MM.1S (cell line): ENCODE data around the gene ARMS2.

ENCODE experiments used
- DNase-seq: peaks from one replicate; pipeline ENCODE4 v3.0.0-alpha.2; 2015
- H2AFZ ChIP-seq: fragments of 300-600 bp; sonication (generic); 2 replicates; pipeline ENCODE4 v1.6.0; 2016; ENCODE audit warnings: antibody characterized with exemption, low read length
- H3F3A ChIP-seq: fragments of 300-600 bp; sonication (generic); 2 replicates; pipeline ENCODE4 v1.6.1; 2016; ENCODE audit warnings: mild to moderate bottlenecking, antibody characterized with exemption, low read length, moderate library complexity, mixed read lengths; ENCODE audit not compliant: insufficient read depth
- H3K27ac ChIP-seq: fragments of 300-600 bp; sonication (generic); 2 replicates; pipeline ENCODE4 v1.5.1; 2016; ENCODE audit warnings: mild to moderate bottlenecking, low read length
- H3K27me3 ChIP-seq: fragments of 300-600 bp; sonication (generic); replicated peaks from 2 replicates; pipeline ENCODE4 v1.6.0; 2016; ENCODE audit warnings: low read length; ENCODE audit not compliant: insufficient read depth
- H3K36me3 ChIP-seq: fragments of 300-600 bp; sonication (generic); replicated peaks from 2 replicates; pipeline ENCODE4 v1.6.1; 2016; ENCODE audit warnings: mild to moderate bottlenecking, low read length, mixed read lengths; ENCODE audit not compliant: insufficient read depth
- H3K4me1 ChIP-seq: fragments of 300-600 bp; sonication (generic); 2 replicates; pipeline ENCODE4 v1.6.1; 2016; ENCODE audit warnings: low read length, mixed read lengths
- H3K4me2 ChIP-seq: fragments of 300-600 bp; sonication (generic); 2 replicates; pipeline ENCODE4 v1.6.0; 2016; ENCODE audit warnings: low read depth, low read length
- H3K4me3 ChIP-seq: fragments of 300-600 bp; sonication (generic); 2 replicates; pipeline ENCODE4 v1.5.1; 2016; ENCODE audit warnings: low read length, mixed read lengths
- H3K79me2 ChIP-seq: fragments of 300-600 bp; sonication (generic); 2 replicates; pipeline ENCODE4 v1.6.1; 2016; ENCODE audit warnings: mixed run types, low read length, mixed read lengths
- H3K9ac ChIP-seq: fragments of 300-600 bp; sonication (generic); 2 replicates; pipeline ENCODE4 v1.6.1; 2016; ENCODE audit warnings: low read length, mixed read lengths
- H3K9me2 ChIP-seq: fragments of 300-600 bp; sonication (generic); replicated peaks from 2 replicates; pipeline ENCODE4 v1.6.1; 2016; ENCODE audit warnings: mild to moderate bottlenecking, low read length, mixed read lengths; ENCODE audit not compliant: insufficient read depth
- H3K9me3 ChIP-seq: fragments of 300-600 bp; sonication (generic); replicated peaks from 2 replicates; pipeline ENCODE4 v1.6.1; 2016; ENCODE audit warnings: mild to moderate bottlenecking, low read length, mixed read lengths; ENCODE audit not compliant: insufficient read depth
- H4K20me1 ChIP-seq: fragments of 300-600 bp; sonication (generic); 2 replicates; pipeline ENCODE4 v1.6.1; 2016; ENCODE audit warnings: mild to moderate bottlenecking, low read length, moderate library complexity, mixed read lengths; ENCODE audit not compliant: insufficient read depth
- EZH2 ChIP-seq: fragments of 300-600 bp; sonication (generic); optimal IDR thresholded peaks from 2 replicates; pipeline ENCODE3; 2017; ENCODE audit warnings: low read depth, mild to moderate bottlenecking, antibody characterized with exemption, low read length, mixed read lengths
- EZH2phosphoT487 ChIP-seq: fragments of 300-600 bp; sonication (generic); IDR thresholded peaks from 2 replicates; pipeline ENCODE4 v1.6.1; 2018; ENCODE audit warnings: antibody characterized with exemption, low read length
- TF ChIP-seq, protein P1 (sequence below): fragments of 300-600 bp; sonication (generic); IDR thresholded peaks from 2 replicates; pipeline ENCODE4 v1.5.1; 2016; ENCODE audit warnings: antibody characterized with exemption, low read length, mixed read lengths

Gene ARMS2

GRCh38 chr10:122422266-122422989, 32.0 kb upstream of the ARMS2 start:
- no peak for DNase-seq
- no peaks in the 10 kb centered on the region for H3K27me3 ChIP-seq
- no peaks in the 10 kb centered on the region for H3K9me3 ChIP-seq
- H3K27ac ChIP-seq, result no peak overlapping the region
- no peak overlapping the region for H3K9ac ChIP-seq
- no peak overlapping the region for H2AFZ ChIP-seq
- H3K4me2 ChIP-seq, result no peak overlapping the region
- no peaks in the 10 kb centered on the region for H3K9me2 ChIP-seq
- no peaks in the 10 kb centered on the region for H3K79me2 ChIP-seq
- H3K4me3 ChIP-seq, result no peak overlapping the region
- H3K36me3 ChIP-seq, result no peaks in the 10 kb centered on the region
- TF ChIP-seq, protein P1, sequence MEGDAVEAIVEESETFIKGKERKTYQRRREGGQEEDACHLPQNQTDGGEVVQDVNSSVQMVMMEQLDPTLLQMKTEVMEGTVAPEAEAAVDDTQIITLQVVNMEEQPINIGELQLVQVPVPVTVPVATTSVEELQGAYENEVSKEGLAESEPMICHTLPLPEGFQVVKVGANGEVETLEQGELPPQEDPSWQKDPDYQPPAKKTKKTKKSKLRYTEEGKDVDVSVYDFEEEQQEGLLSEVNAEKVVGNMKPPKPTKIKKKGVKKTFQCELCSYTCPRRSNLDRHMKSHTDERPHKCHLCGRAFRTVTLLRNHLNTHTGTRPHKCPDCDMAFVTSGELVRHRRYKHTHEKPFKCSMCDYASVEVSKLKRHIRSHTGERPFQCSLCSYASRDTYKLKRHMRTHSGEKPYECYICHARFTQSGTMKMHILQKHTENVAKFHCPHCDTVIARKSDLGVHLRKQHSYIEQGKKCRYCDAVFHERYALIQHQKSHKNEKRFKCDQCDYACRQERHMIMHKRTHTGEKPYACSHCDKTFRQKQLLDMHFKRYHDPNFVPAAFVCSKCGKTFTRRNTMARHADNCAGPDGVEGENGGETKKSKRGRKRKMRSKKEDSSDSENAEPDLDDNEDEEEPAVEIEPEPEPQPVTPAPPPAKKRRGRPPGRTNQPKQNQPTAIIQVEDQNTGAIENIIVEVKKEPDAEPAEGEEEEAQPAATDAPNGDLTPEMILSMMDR, result no peak
- TF ChIP-seq EZH2phosphoT487 (no peak), EZH2 (no peak)
- no peaks in the 10 kb centered on the region for H3K4me1 ChIP-seq
- no peaks in the 10 kb centered on the region for H3F3A ChIP-seq
- no peaks in the 10 kb centered on the region for H4K20me1 ChIP-seq

DNA sequence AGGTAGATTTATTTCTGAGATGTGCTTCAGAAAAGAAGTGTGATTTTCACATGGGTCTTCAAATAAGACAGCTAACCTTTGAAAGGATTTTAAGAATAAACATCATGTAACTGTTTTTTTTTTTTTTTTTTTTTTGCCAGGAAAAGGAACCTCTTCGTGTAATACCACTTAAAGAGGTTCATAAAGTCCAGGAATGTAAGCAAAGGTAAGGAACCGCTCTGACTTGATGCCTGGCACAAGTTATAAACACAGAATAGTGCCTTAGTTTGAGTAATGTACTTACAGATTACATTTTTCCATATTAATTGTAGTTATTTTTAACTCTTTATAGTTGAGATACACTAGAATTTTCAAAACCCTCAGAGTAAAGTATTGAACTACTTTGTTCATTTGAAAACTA, 30.4 kb upstream of the ARMS2 start:
- Histone ChIP-seq H2AFZ (no peak overlapping the region), H3K9me3 (no peaks in the 10 kb centered on the region), H3K27me3 (no peaks in the 10 kb centered on the region), H3K4me2 (no peak overlapping the region), H3K27ac (no peak overlapping the region), H3K4me3 (no peak overlapping the region), H3K9ac (no peak overlapping the region), H3K79me2 (no peaks in the 10 kb centered on the region), H3F3A (no peaks in the 10 kb centered on the region), H3K36me3 (no peaks in the 10 kb centered on the region), H3K9me2 (no peaks in the 10 kb centered on the region), H3K4me1 (no peaks in the 10 kb centered on the region), H4K20me1 (no peaks in the 10 kb centered on the region)
- DNase-seq, result no peak
- TF ChIP-seq, protein P1, result no peak
- TF ChIP-seq EZH2phosphoT487, result no peak
- no peak for TF ChIP-seq EZH2

GRCh38 chr10:122426829-122427228, 27.6 kb upstream of the ARMS2 start:
- H3K9me2 ChIP-seq, result no peaks in the 10 kb centered on the region
- no peaks in the 10 kb centered on the region for H3K79me2 ChIP-seq
- H3K36me3 ChIP-seq, result no peaks in the 10 kb centered on the region
- no peak overlapping the region for H3K9ac ChIP-seq
- no peak overlapping the region for H3K27ac ChIP-seq
- H3K4me2 ChIP-seq, result no peak overlapping the region
- no peaks in the 10 kb centered on the region for H3F3A ChIP-seq
- no peaks in the 10 kb centered on the region for H4K20me1 ChIP-seq
- no peak for TF ChIP-seq EZH2phosphoT487
- no peak for TF ChIP-seq EZH2
- TF ChIP-seq, protein P1, result no peak
- no peak overlapping the region for H2AFZ ChIP-seq
- no peaks in the 10 kb centered on the region for H3K9me3 ChIP-seq
- H3K4me3 ChIP-seq, result no peak overlapping the region
- no peaks in the 10 kb centered on the region for H3K4me1 ChIP-seq
- H3K27me3 ChIP-seq, result no peaks in the 10 kb centered on the region
- DNase-seq, result no peak
